Suprapubic skin (tissue), 4 donors: ENCODE measurements around the gene AKR7A2. TPM values are rescaled to one million over a fixed set of nuclear protein-coding genes. Genes with fewer than 3 reads are reported as not detected.
A peak's percentile ranks its signal among the peaks of the same experiment; 100 is the strongest.

Experiments
- DNase-seq, 2 donors: peaks; one replicate each; pipeline ENCODE4 v3.0.0-alpha.2; 2019; ENCODE audit warnings: low spot score in 2 of 2
- H3K27ac ChIP-seq: fragments of 200-600 bp; sonication (generic); one replicate; pipeline ENCODE4 v1.5.1; 2019
- H3K27me3 ChIP-seq: fragments of 200-600 bp; sonication (generic); one replicate; pipeline ENCODE4 v1.5.1; 2019
- H3K36me3 ChIP-seq: fragments of 200-600 bp; sonication (generic); one replicate; pipeline ENCODE4 v1.5.1; 2019
- H3K4me1 ChIP-seq: fragments of 200-600 bp; sonication (generic); one replicate; pipeline ENCODE4 v1.5.1; 2019
- H3K4me3 ChIP-seq: fragments of 200-600 bp; sonication (generic); one replicate; pipeline ENCODE4 v1.5.1; 2019; ENCODE audit warnings: mild to moderate bottlenecking
- H3K9me3 ChIP-seq: fragments of 200-600 bp; sonication (generic); one replicate; pipeline ENCODE4 v1.5.1; 2019
- EP300 ChIP-seq: sonication (generic); formaldehyde crosslinking; IDR thresholded peaks from one replicate; pipeline ENCODE4 v1.6.1; 2017; ENCODE audit warnings: antibody characterized with exemption
- POLR2A ChIP-seq, 2 donors: fragments of 450-650 bp; IDR thresholded peaks; one replicate each; pipeline ENCODE4 v1.6.1; 2017; ENCODE audit warnings: antibody characterized with exemption in 2 of 2, mild to moderate bottlenecking in 2 of 2, moderate library complexity in 2 of 2
- POLR2AphosphoS5 ChIP-seq, 3 donors: sonication (generic); formaldehyde crosslinking; IDR thresholded peaks; one replicate each; pipeline ENCODE4 v1.6.1; 2017; ENCODE audit warnings: antibody characterized with exemption in 3 of 3
- WGBS: methylation state at CpG from one replicate; pipeline ENCODE4 v1.1.5; 2018; 5-methylcytosine and 5-hydroxymethylcytosine counted together
- total RNA-seq, 4 donors: library from RNA; depleted of rRNA; stranded (reverse); fragments of >200 nt; gene quantifications; one replicate each; pipeline ENCODE4 v1.1.0, GENCODE V29; 2016
- TF ChIP-seq, protein P1 (sequence below), 2 donors: fragments of 200-600 bp in 1 of 2; fragments of 450-650 bp in 1 of 2; sonication (generic) in 1 of 2; IDR thresholded peaks; one replicate each; pipeline ENCODE4 v1.5.1; 2016 to 2019; ENCODE audit warnings: antibody characterized with exemption in 2 of 2, mild to moderate bottlenecking in 1 of 2, moderate library complexity in 1 of 2

AKR7A2 gene
- total RNA-seq, 4 donors from 2014 or later, result 64.8 to 95.6 (median 69.4) TPM

GRCh38 chr1:19340387-19340937 is 28.5 kb upstream of the AKR7A2 start:
- Histone ChIP-seq H3K9me3 (no peaks in the 10 kb centered on the region), H3K4me1 (peaks cover 38% of the 10 kb centered on the region), H3K4me3 (no peak overlapping the region), H3K36me3 (peaks cover 56% of the 10 kb centered on the region), H3K27ac (no peak overlapping the region), H3K27me3 (no peaks in the 10 kb centered on the region)
- no peak for DNase-seq
- 97% methylated on average over 14 of the region's 14 CpGs for WGBS
- TF ChIP-seq, protein P1, sequence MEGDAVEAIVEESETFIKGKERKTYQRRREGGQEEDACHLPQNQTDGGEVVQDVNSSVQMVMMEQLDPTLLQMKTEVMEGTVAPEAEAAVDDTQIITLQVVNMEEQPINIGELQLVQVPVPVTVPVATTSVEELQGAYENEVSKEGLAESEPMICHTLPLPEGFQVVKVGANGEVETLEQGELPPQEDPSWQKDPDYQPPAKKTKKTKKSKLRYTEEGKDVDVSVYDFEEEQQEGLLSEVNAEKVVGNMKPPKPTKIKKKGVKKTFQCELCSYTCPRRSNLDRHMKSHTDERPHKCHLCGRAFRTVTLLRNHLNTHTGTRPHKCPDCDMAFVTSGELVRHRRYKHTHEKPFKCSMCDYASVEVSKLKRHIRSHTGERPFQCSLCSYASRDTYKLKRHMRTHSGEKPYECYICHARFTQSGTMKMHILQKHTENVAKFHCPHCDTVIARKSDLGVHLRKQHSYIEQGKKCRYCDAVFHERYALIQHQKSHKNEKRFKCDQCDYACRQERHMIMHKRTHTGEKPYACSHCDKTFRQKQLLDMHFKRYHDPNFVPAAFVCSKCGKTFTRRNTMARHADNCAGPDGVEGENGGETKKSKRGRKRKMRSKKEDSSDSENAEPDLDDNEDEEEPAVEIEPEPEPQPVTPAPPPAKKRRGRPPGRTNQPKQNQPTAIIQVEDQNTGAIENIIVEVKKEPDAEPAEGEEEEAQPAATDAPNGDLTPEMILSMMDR (IDR thresholded peaks at IDR 0.05), result no peak
- TF ChIP-seq EP300, result no peak
- no peak for TF ChIP-seq POLR2A (IDR thresholded peaks at IDR 0.05)
- TF ChIP-seq POLR2AphosphoS5 (IDR thresholded peaks at IDR 0.05), result no peak

DNA sequence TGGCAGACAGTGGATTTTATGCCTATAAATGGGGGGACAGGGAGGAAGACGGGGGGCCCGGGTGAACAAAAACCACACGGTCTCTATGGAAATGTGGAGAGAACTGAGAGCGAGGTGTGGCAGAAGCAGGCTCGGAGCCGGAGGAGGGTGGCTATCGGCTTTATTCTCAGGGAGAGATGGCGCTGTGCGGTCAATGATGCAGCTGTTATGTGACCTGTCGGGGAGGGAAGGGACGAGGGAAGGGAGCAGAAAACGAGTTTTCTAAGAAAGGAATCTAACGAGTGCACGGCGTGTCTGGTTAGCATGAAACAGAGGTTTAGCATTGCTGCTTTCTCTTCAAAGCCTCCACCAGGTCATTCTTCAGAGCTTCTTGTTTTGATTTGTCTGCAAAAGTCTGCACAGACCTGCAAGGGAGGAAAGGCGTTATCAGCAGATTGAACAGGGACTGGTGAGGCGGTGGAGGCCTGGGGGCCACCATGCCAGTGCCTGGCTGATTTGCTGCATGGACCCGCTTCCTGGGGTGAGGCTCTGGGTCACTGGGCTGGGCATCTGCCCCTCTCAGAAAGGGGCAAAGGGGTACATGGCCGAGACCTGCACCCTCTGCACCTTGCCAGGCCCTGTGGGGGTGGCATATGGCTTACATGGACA is 27.4 kb upstream of the AKR7A2 start:
- Histone ChIP-seq H3K27ac (no peak overlapping the region), H3K4me1 (peaks cover 29% of the 10 kb centered on the region), H3K9me3 (no peaks in the 10 kb centered on the region), H3K36me3 (peaks cover 47% of the 10 kb centered on the region), H3K4me3 (no peak overlapping the region), H3K27me3 (no peaks in the 10 kb centered on the region)
- 90% methylated on average over 17 of the region's 19 CpGs for WGBS
- DNase-seq, result no peak
- TF ChIP-seq POLR2AphosphoS5 (IDR thresholded peaks at IDR 0.05) (no peak), EP300 (no peak), POLR2A (IDR thresholded peaks at IDR 0.05) (no peak)
- TF ChIP-seq, protein P1 (IDR thresholded peaks at IDR 0.05), result no peak

DNA sequence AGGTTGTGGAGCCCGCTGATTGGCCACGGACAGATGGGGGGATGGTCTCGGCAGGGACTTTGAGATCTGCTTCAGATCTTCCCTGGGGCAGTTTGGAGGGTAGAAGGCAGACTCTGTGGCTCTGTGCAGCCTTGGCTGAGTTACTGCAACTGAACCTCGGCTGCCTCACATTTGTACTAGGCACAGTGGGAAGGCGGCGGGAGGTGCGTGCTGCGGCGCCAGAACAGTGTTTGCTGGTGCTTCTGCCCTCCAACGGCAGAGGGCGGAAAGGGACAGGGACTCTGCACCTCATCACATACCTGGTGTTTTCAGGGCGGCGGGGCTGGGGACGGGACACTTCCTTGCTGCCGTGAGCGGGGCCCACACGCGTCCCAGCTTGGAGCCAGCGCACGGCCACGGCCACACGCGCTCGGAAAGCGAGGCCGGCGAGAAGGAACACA is 26.4 kb upstream of the AKR7A2 start:
- Histone ChIP-seq H3K9me3 (no peaks in the 10 kb centered on the region), H3K4me3 (no peak overlapping the region), H3K36me3 (peaks cover 40% of the 10 kb centered on the region), H3K27me3 (no peaks in the 10 kb centered on the region), H3K27ac (no peak overlapping the region), H3K4me1 (peaks cover 22% of the 10 kb centered on the region)
- TF ChIP-seq, protein P1 (IDR thresholded peaks at IDR 0.05), result peak in 1 of 2 donors; percentile 20
- TF ChIP-seq POLR2AphosphoS5 (IDR thresholded peaks at IDR 0.05), result no peak
- no peak for DNase-seq
- WGBS, result 72% methylated on average over 27 of the region's 27 CpGs

- H3K27ac ChIP-seq, result no peak overlapping the region
- H3K9me3 ChIP-seq, result no peaks in the 10 kb centered on the region
- no peak for DNase-seq
- H3K36me3 ChIP-seq, result peaks cover 29% of the 10 kb centered on the region
- H3K4me3 ChIP-seq, result no peak overlapping the region
- 86% methylated on average over 4 of the region's 4 CpGs for WGBS
- peaks cover 16% of the 10 kb centered on the region for H3K4me1 ChIP-seq
- H3K27me3 ChIP-seq, result no peaks in the 10 kb centered on the region
- TF ChIP-seq POLR2AphosphoS5 (IDR thresholded peaks at IDR 0.05) (no peak), POLR2A (IDR thresholded peaks at IDR 0.05) (no peak)
These were observed 25.3 kb upstream of the AKR7A2 start for GRCh38 chr1:19337289-19337688.

DNA sequence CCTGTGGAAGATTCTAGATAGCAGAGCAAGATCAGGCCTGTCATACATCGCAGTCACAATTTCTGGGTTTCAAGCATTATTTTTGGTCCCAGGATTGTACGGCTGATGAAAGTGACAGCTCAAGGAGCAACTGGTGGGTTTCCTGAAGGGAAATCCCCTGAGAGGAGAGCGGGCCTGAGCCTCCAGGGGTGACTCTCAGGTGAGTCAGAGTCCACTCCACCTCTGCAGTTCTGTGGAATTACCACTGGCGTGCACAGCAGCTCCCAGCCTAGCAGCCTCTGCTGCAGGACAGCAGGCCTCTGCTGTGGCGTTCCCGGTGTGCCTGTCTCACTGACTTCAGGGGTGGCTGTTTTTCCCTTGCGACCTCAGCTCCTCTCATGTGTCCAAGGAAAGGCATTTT is 24.6 kb upstream of the AKR7A2 start:
- WGBS, result 85% methylated on average over 7 of the region's 7 CpGs
- H3K27me3 ChIP-seq, result no peaks in the 10 kb centered on the region
- H3K9me3 ChIP-seq, result no peaks in the 10 kb centered on the region
- no peak for TF ChIP-seq EP300
- peaks cover 28% of the 10 kb centered on the region for H3K36me3 ChIP-seq
- DNase-seq, result no peak
- no peak overlapping the region for H3K27ac ChIP-seq
- peaks cover 9% of the 10 kb centered on the region for H3K4me1 ChIP-seq
- H3K4me3 ChIP-seq, result no peak overlapping the region

DNA sequence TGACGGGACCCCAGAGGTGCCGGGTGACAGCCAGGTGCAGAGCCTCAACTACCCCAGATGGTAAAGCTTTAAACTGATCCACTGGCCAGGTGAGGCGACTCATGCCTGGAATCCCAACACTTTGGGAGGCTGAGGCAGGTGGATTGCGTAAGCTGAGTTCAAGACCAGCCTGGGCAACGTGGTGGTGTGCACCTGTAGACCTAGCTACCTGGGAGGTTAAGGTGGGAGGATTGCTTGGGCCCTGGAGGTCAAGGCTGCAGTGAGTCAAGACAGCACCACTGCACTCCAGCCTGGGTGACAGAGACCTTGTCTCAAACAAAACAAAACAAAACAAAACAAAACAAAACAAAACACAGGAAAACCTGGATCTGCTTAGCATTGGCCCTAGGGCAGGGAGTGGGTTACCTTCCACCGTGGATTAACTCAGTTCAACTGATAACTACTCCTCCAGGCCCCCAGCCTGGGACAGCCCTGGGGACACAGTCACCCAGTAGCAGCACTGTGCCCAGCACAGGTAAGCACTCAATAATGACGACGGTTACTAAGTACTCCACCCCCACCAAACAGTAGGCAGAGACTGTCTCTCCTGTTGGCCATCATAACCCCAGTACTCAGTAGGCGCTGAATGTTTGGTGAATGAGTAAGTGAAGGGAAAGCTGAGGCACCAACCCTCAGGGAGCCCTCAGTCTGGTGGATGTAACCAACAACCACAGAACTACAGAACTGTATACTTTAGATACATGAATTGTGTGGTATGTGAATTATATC is 21.8 kb upstream of the AKR7A2 start:
- 79% methylated on average over 9 of the region's 9 CpGs for WGBS
- no peak overlapping the region for H3K4me3 ChIP-seq
- H3K9me3 ChIP-seq, result no peaks in the 10 kb centered on the region
- H3K36me3 ChIP-seq, result peaks cover 12% of the 10 kb centered on the region
- H3K27me3 ChIP-seq, result no peaks in the 10 kb centered on the region
- no peak for DNase-seq
- H3K4me1 ChIP-seq, result peaks cover 3% of the 10 kb centered on the region
- H3K27ac ChIP-seq, result no peak overlapping the region
- TF ChIP-seq, protein P1 (IDR thresholded peaks at IDR 0.05), result no peak
- TF ChIP-seq POLR2AphosphoS5 (IDR thresholded peaks at IDR 0.05) (no peak), POLR2A (IDR thresholded peaks at IDR 0.05) (no peak), EP300 (no peak)
